Mesendoderm (in vitro differentiated cells): Measurements from ENCODE around the gene SLC12A7.

Experiments used
- DNase-seq: peaks from one replicate; pipeline ENCODE4 v3.0.0; 2013
- H2AK5ac ChIP-seq: 2 replicates; pipeline ENCODE4 v1.6.1; 2013; ENCODE audit warnings: low read length, inconsistent platforms
- H2BK120ac ChIP-seq: 2 replicates; pipeline ENCODE4 v1.6.1; 2013; ENCODE audit warnings: low read depth, mild to moderate bottlenecking, low read length, moderate library complexity, mixed read lengths
- H2BK15ac ChIP-seq: replicated peaks from 2 replicates; pipeline ENCODE4 v1.6.1; 2013; ENCODE audit warnings: low read depth, mild to moderate bottlenecking, moderate library complexity
- H2BK5ac ChIP-seq: 2 replicates; pipeline ENCODE4 v1.6.1; 2013; ENCODE audit warnings: low read length, inconsistent platforms
- H3K18ac ChIP-seq: 2 replicates; pipeline ENCODE4 v1.6.1; 2013; ENCODE audit warnings: mild to moderate bottlenecking, low read length, mixed read lengths
- H3K23ac ChIP-seq: one replicate; pipeline ENCODE4 v1.6.1; 2013; ENCODE audit warnings: low read length
- H3K27ac ChIP-seq: 2 replicates; pipeline ENCODE4 v1.5.1; 2013; ENCODE audit warnings: low read depth, mild to moderate bottlenecking, inconsistent platforms, low read length, moderate library complexity
- H3K27me3 ChIP-seq: 2 replicates; pipeline ENCODE4 v1.6.1; 2013; ENCODE audit warnings: low read length, control low read depth, mild to moderate bottlenecking, inconsistent platforms; ENCODE audit not compliant: insufficient read depth, poor library complexity
- H3K36me3 ChIP-seq: 2 replicates; pipeline ENCODE4 v1.6.1; 2013; ENCODE audit warnings: low read length, inconsistent platforms; ENCODE audit not compliant: control insufficient read depth, insufficient read depth
- H3K4ac ChIP-seq: one replicate; pipeline ENCODE4 v1.6.1; 2013; ENCODE audit warnings: low read depth, mild to moderate bottlenecking, low read length, moderate library complexity
- H3K4me1 ChIP-seq: 2 replicates; pipeline ENCODE4 v1.6.1; 2013; ENCODE audit warnings: low read depth, low read length, inconsistent platforms; ENCODE audit not compliant: control insufficient read depth
- H3K4me2 ChIP-seq: 2 replicates; pipeline ENCODE4 v1.6.1; 2013; ENCODE audit warnings: low read length
- H3K4me3 ChIP-seq: 2 replicates; pipeline ENCODE4 v1.5.1; 2013; ENCODE audit warnings: mild to moderate bottlenecking, low read length
- H3K56ac ChIP-seq: one replicate; pipeline ENCODE4 v1.6.1; 2013; ENCODE audit warnings: low read length
- H3K79me1 ChIP-seq: 2 replicates; pipeline ENCODE4 v1.6.1; 2013; ENCODE audit warnings: low read length, inconsistent platforms
- H3K79me2 ChIP-seq: 2 replicates; pipeline ENCODE4 v1.6.1; 2013; ENCODE audit warnings: mild to moderate bottlenecking, low read length; ENCODE audit not compliant: control insufficient read depth, insufficient read depth
- H3K9ac ChIP-seq: 2 replicates; pipeline ENCODE4 v1.6.1; 2013; ENCODE audit warnings: low read length, inconsistent platforms
- H4K5ac ChIP-seq: one replicate; pipeline ENCODE4 v1.6.1; 2013; ENCODE audit warnings: low read length
- H4K8ac ChIP-seq: one replicate; pipeline ENCODE4 v1.6.1; 2013; ENCODE audit warnings: low read depth, mild to moderate bottlenecking, control low read depth, low read length, moderate library complexity
- WGBS: extraction: QIAGEN DNeasy Blood & Tissue Kit; methylation state at CpG from one replicate; pipeline ENCODE4 v1.1.7; 2013; ENCODE audit warnings: low lambda C conversion rate, missing lambda C conversion rate; ENCODE audit not compliant: insufficient coverage; ENCODE audit errors: extremely low coverage; 5-methylcytosine and 5-hydroxymethylcytosine counted together

Gene SLC12A7

GRCh38 chr5:1116977-1117376, 5.1 kb upstream of the SLC12A7 start:
- Histone ChIP-seq H3K27me3 (no peaks in the 10 kb centered on the region), H3K4me1 (no peaks in the 10 kb centered on the region), H3K4me2 (no peak overlapping the region), H2AK5ac (no peak overlapping the region), H3K18ac (no peak overlapping the region), H4K5ac (no peak overlapping the region), H3K4ac (no peak overlapping the region), H3K56ac (no peak overlapping the region), H3K79me2 (no peaks in the 10 kb centered on the region), H3K9ac (no peak overlapping the region), H2BK5ac (no peak overlapping the region), H3K36me3 (no peaks in the 10 kb centered on the region), H2BK15ac (no peak overlapping the region), H3K4me3 (no peak overlapping the region), H3K79me1 (no peaks in the 10 kb centered on the region), H4K8ac (no peak overlapping the region), H3K27ac (no peak overlapping the region), H3K23ac (no peak overlapping the region), H2BK120ac (no peak overlapping the region)
- DNase-seq, result no peak
- WGBS, result no CpG with 5 or more reads among the region's 15 CpGs

GRCh38 chr5:1116109-1116740, 4.4 kb upstream of the SLC12A7 start:
- DNase-seq, result no peak
- Histone ChIP-seq H3K4me3 (no peak overlapping the region), H2BK5ac (no peak overlapping the region), H3K4me2 (no peak overlapping the region), H4K5ac (no peak overlapping the region), H3K79me1 (no peaks in the 10 kb centered on the region), H3K27me3 (no peaks in the 10 kb centered on the region), H3K27ac (no peak overlapping the region), H3K36me3 (no peaks in the 10 kb centered on the region), H2BK120ac (no peak overlapping the region), H2BK15ac (no peak overlapping the region), H3K9ac (no peak overlapping the region), H3K79me2 (no peaks in the 10 kb centered on the region), H3K23ac (no peak overlapping the region), H3K4ac (no peak overlapping the region), H3K18ac (no peak overlapping the region), H4K8ac (no peak overlapping the region), H3K4me1 (no peaks in the 10 kb centered on the region), H2AK5ac (no peak overlapping the region), H3K56ac (no peak overlapping the region)
- no CpG with 5 or more reads among the region's 19 CpGs for WGBS

GRCh38 chr5:1115123-1115815, 3.4 kb upstream of the SLC12A7 start:
- Histone ChIP-seq H3K36me3 (no peaks in the 10 kb centered on the region), H3K23ac (no peak overlapping the region), H2BK120ac (no peak overlapping the region), H3K4me3 (no peak overlapping the region), H3K4me1 (no peaks in the 10 kb centered on the region), H4K8ac (no peak overlapping the region), H2BK5ac (no peak overlapping the region), H2BK15ac (no peak overlapping the region), H3K18ac (no peak overlapping the region), H3K4me2 (no peak overlapping the region), H3K27ac (no peak overlapping the region), H3K9ac (no peak overlapping the region), H3K4ac (no peak overlapping the region), H3K56ac (no peak overlapping the region), H4K5ac (no peak overlapping the region), H3K79me1 (no peaks in the 10 kb centered on the region), H3K79me2 (no peaks in the 10 kb centered on the region), H2AK5ac (no peak overlapping the region), H3K27me3 (no peaks in the 10 kb centered on the region)
- no CpG with 5 or more reads among the region's 23 CpGs for WGBS
- DNase-seq, result no peak

GRCh38 chr5:1113805-1114586, 2.1 kb upstream of the SLC12A7 start:
- no peak overlapping the region for H3K9ac ChIP-seq
- H3K4me3 ChIP-seq, result no peak overlapping the region
- H3K4ac ChIP-seq, result no peak overlapping the region
- no peak overlapping the region for H2BK120ac ChIP-seq
- H3K4me2 ChIP-seq, result no peak overlapping the region
- no peaks in the 10 kb centered on the region for H3K4me1 ChIP-seq
- H3K27ac ChIP-seq, result no peak overlapping the region
- no peak overlapping the region for H3K23ac ChIP-seq
- no peaks in the 10 kb centered on the region for H3K27me3 ChIP-seq
- no peaks in the 10 kb centered on the region for H3K36me3 ChIP-seq
- DNase-seq, result no peak
- no peak overlapping the region for H3K56ac ChIP-seq
- WGBS, result no CpG with 5 or more reads among the region's 19 CpGs
- H4K5ac ChIP-seq, result no peak overlapping the region
- H4K8ac ChIP-seq, result no peak overlapping the region
- no peaks in the 10 kb centered on the region for H3K79me1 ChIP-seq
- no peak overlapping the region for H2AK5ac ChIP-seq
- no peaks in the 10 kb centered on the region for H3K79me2 ChIP-seq
- no peak overlapping the region for H2BK15ac ChIP-seq
- no peak overlapping the region for H3K18ac ChIP-seq
- no peak overlapping the region for H2BK5ac ChIP-seq

- WGBS, result no CpG with 5 or more reads among the region's 5 CpGs
Measured at GRCh38 chr5:1113332-1113690, 1.4 kb upstream of the SLC12A7 start.

More at GRCh38 chr5:1113332-1113690, 1.4 kb upstream of the SLC12A7 start:
- Histone ChIP-seq H2BK15ac (no peak overlapping the region), H3K23ac (no peak overlapping the region), H3K27me3 (no peaks in the 10 kb centered on the region), H3K9ac (no peak overlapping the region), H3K36me3 (no peaks in the 10 kb centered on the region), H3K79me1 (no peaks in the 10 kb centered on the region), H3K79me2 (no peaks in the 10 kb centered on the region), H3K4me3 (no peak overlapping the region), H4K8ac (no peak overlapping the region), H3K18ac (no peak overlapping the region), H3K4me2 (no peak overlapping the region), H3K4ac (no peak overlapping the region), H2BK120ac (no peak overlapping the region), H3K4me1 (no peaks in the 10 kb centered on the region), H4K5ac (no peak overlapping the region), H2BK5ac (no peak overlapping the region), H3K56ac (no peak overlapping the region), H3K27ac (no peak overlapping the region), H2AK5ac (no peak overlapping the region)
- DNase-seq, result no peak
